CD4-positive, alpha-beta memory T cell (primary cell): ENCODE results near the gene RHBDL1. TPM values are rescaled to one million over a fixed set of nuclear protein-coding genes. Genes with fewer than 3 reads are reported as not detected.
"Not testable (repeated sequence)": the region's sequence is repeated elsewhere in the genome, so short reads cannot be mapped to it uniquely, and the experiment has no call there.

Experiments used
- CTCF ChIA-PET: fragments of 350-600 bp; sonication (Branson Sonifier 250); formaldehyde crosslinking; loops from one replicate; lab custom pipeline; 2021; ENCODE audit warnings: inconsistent platforms; ENCODE audit not compliant: partially characterized antibody; lab: Charles Lee
- POLR2A ChIA-PET: fragments of 350-600 bp; sonication (Branson Sonifier 250); formaldehyde crosslinking; loops from one replicate; lab custom pipeline; 2021; ENCODE audit not compliant: partially characterized antibody; lab: Charles Lee
- DNase-seq, 5 donors: peaks; one replicate each; pipeline versions ENCODE4 v3.0.0 to v3.0.0-alpha.2; 2020 to 2022; ENCODE audit warnings: mixed read lengths in 1 of 5
- H3K27ac ChIP-seq: one replicate; pipeline ENCODE4 v1.7.0; 2013; ENCODE audit warnings: low read depth, low read length
- H3K27me3 ChIP-seq: 2 replicates; pipeline ENCODE4 v1.7.0; 2013; ENCODE audit warnings: mild to moderate bottlenecking, low read length, moderate library complexity; ENCODE audit not compliant: insufficient read depth
- H3K36me3 ChIP-seq: 2 replicates; pipeline ENCODE4 v1.7.0; 2013; ENCODE audit warnings: mild to moderate bottlenecking, low read length, moderate library complexity; ENCODE audit not compliant: insufficient read depth
- H3K4me1 ChIP-seq: 2 replicates; pipeline ENCODE4 v1.7.0; 2013; ENCODE audit warnings: mild to moderate bottlenecking, low read length, moderate library complexity; ENCODE audit not compliant: insufficient read depth
- H3K4me3 ChIP-seq, 2 donors: one replicate each; pipeline ENCODE4 v1.7.0; 2013; ENCODE audit warnings: low read length in 2 of 2, mild to moderate bottlenecking in 1 of 2
- H3K9me3 ChIP-seq, 2 donors: one replicate each; pipeline ENCODE4 v1.7.0; 2013; ENCODE audit warnings: low read length in 2 of 2, control low read depth in 1 of 2; ENCODE audit not compliant: control insufficient read depth in 1 of 2
- H3K27ac Mint-ChIP-seq, 7 donors: one replicate each; pipeline ENCODE4 v1.8.0; 2020 to 2021; ENCODE audit warnings: mixed read lengths in 7 of 7, mild to moderate bottlenecking in 6 of 7, inconsistent platforms in 3 of 7, moderate library complexity in 3 of 7
- H3K27me3 Mint-ChIP-seq, 2 donors: one replicate each; pipeline ENCODE4 v1.8.0; 2020 to 2021; ENCODE audit warnings: mixed read lengths in 2 of 2
- H3K36me3 Mint-ChIP-seq, 2 donors: one replicate each; pipeline ENCODE4 v1.8.0; 2020 to 2021; ENCODE audit warnings: mixed read lengths in 2 of 2, inconsistent platforms in 1 of 2, mild to moderate bottlenecking in 1 of 2
- H3K4me1 Mint-ChIP-seq, 4 donors: one replicate each; pipeline ENCODE4 v1.8.0; 2020 to 2021; ENCODE audit warnings: mixed read lengths in 4 of 4, mild to moderate bottlenecking in 1 of 4
- H3K4me3 Mint-ChIP-seq, 8 donors: one replicate each; pipeline ENCODE4 v1.8.0; 2020 to 2021; ENCODE audit warnings: mixed read lengths in 8 of 8, mild to moderate bottlenecking in 7 of 8, moderate library complexity in 6 of 8, inconsistent platforms in 3 of 8
- H3K9me3 Mint-ChIP-seq, 8 donors: one replicate each; pipeline ENCODE4 v1.8.0; 2020 to 2021; ENCODE audit warnings: mixed read lengths in 8 of 8, mild to moderate bottlenecking in 5 of 8, inconsistent platforms in 3 of 8, moderate library complexity in 1 of 8
- intact Hi-C: fragments of 100-400 bp; cut with micrococcal nuclease; formaldehyde crosslinking; loops from one replicate; pipeline ENCODE4 v1.15.1; 2023
- polyA plus RNA-seq, 2 donors: library from polyadenylated mRNA; unstranded; fragments of 300-500 nt; fragmentation: Illumina TruSeq; gene quantifications; one replicate each; pipeline ENCODE4 v1.2.3, GENCODE V29; 2021
- total RNA-seq, 2 experiments: library from RNA; stranded (reverse); gene quantifications; one replicate each; pipeline ENCODE4 v1.2.3, GENCODE V29; 2021

The RHBDL1 gene
- total and polyA plus RNA-seq, 4 experiments from 2014 or later: 2.1 to 2.8 (median 2.3) TPM

DNA sequence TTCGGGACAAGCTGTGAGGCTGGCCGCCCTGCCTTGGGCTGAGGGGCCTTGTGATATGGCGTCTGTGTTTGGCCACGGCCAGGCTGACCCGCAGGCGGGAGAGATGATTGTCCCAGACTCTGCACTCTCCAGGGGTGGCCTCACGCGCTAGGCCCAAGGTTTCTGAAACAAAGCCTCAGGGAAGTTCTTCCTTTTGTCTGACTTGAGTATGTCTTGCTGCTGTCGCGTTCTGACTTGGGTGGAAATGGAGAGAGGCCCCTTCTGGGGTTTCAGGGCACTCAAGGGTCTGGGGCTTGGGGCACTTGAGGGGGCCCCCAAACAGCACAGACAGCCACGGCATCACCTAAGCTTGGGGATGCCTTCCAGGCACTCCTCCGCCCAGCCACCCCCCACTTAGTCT is 35.6 kb downstream of the RHBDL1 start:
- no peaks in the 10 kb centered on the region for H3K9me3 Mint-ChIP-seq
- H3K4me3 ChIP-seq: no peak overlapping the region
- no peaks in the 10 kb centered on the region for H3K36me3 ChIP-seq
- H3K27ac Mint-ChIP-seq: peak overlapping the region in 1 of 7 donors; percentile 17
- H3K27me3 ChIP-seq: peaks cover 38% of the 10 kb centered on the region
- no peak overlapping the region for H3K27ac ChIP-seq
- H3K36me3 Mint-ChIP-seq: no peaks in the 10 kb centered on the region
- ChIA-PET POLR2A (interaction anchor here (1.5 to 9.0 kb wide), 2 partner anchors 14 to 76 kb away, joined by 3 to 71 read pairs; partner anchors contain the start of genes ANTKMT, CCDC78 and HAGHL), CTCF (interaction anchor here (1.3 to 6.0 kb wide), 4 partner anchors 16 to 512 kb away, joined by 3 to 84 read pairs (median 5); partner anchors contain the start of genes CHTF18, CIAO3 and RPUSD1)
- no peaks in the 10 kb centered on the region for H3K9me3 ChIP-seq
- H3K4me3 Mint-ChIP-seq: no peak overlapping the region
- peaks cover 19 to 36% of the 10 kb centered on the region in 2 donors for H3K27me3 Mint-ChIP-seq
- H3K4me1 Mint-ChIP-seq: peaks cover 0 to 16% (median 6%) of the 10 kb centered on the region in 4 donors
- peaks cover 10% of the 10 kb centered on the region for H3K4me1 ChIP-seq
- intact Hi-C loops: loop anchor here (1.0 kb wide), 2 partner anchors 30 to 74 kb away; no protein-coding TSS in a partner anchor
- DNase-seq: no peak

DNA sequence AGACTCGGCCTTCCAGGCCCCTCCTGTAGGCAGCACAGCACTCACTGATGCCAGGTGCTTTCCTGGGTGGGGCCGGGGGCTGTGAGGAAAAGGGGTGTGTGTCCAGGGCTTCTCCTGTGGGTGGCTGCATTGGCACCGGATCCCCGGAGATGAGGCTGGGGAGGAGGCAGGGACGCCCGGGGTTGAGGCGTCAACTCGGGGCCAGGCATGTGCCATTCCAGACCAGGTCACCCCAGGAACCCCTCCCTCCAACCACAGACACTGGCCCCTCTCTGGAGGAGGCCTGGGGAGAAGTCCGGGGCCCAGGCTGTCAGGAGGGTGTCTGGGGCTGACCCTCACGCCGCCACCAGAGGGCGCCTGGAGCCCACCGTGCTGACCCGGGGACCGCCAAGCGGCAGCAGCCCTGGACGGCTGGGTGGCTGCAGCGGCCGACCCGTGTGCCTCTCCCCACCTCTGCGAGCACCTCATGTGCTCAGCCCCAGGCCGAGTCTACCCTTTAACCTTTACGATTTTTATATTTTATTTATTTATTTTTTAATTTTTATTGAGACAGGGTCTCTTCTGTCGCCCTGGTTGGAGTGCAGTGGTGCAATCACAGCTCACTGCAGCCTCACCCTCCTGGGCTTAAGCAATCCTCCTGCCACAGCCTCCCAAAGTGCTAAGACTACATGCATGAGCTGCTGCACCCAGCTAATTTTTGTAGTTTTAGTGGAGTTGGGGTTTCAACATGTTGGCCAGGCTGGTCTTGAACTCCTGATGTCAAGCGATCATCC is 36.3 kb downstream of the RHBDL1 start:
- Histone ChIP-seq H3K27ac (no peak overlapping the region), H3K27me3 (peaks cover 36% of the 10 kb centered on the region), H3K36me3 (no peaks in the 10 kb centered on the region), H3K4me1 (peaks cover 14% of the 10 kb centered on the region), H3K9me3 (no peaks in the 10 kb centered on the region), H3K4me3 (no peak overlapping the region)
- ChIA-PET CTCF (interaction anchor here (0.8 to 6.0 kb wide), 25 partner anchors 8 to 511 kb away, joined by 3 to 84 read pairs (median 4); partner anchors contain the start of genes ANTKMT, CHTF18, CIAO3 and RHBDL1), POLR2A (interaction anchor here (1.3 to 9.0 kb wide), 7 partner anchors 13 to 76 kb away, joined by 3 to 71 read pairs (median 5); partner anchors contain the start of genes ANTKMT, CCDC78, CHTF18 and CIAO3)
- no peaks in the 10 kb centered on the region for H3K9me3 Mint-ChIP-seq
- peak; percentile 69 to 79 (median 72) for DNase-seq
- H3K27me3 Mint-ChIP-seq: peaks cover 19 to 31% of the 10 kb centered on the region in 2 donors
- no peak overlapping the region for H3K4me3 Mint-ChIP-seq
- no peaks in the 10 kb centered on the region for H3K36me3 Mint-ChIP-seq
- intact Hi-C loops: loop anchor here (1.0 kb wide), 2 partner anchors 30 to 74 kb away; no protein-coding TSS in a partner anchor
- peak overlapping the region in 1 of 7 donors; percentile 17 for H3K27ac Mint-ChIP-seq
- peaks cover 0 to 15% (median 4%) of the 10 kb centered on the region in 4 donors for H3K4me1 Mint-ChIP-seq

DNA sequence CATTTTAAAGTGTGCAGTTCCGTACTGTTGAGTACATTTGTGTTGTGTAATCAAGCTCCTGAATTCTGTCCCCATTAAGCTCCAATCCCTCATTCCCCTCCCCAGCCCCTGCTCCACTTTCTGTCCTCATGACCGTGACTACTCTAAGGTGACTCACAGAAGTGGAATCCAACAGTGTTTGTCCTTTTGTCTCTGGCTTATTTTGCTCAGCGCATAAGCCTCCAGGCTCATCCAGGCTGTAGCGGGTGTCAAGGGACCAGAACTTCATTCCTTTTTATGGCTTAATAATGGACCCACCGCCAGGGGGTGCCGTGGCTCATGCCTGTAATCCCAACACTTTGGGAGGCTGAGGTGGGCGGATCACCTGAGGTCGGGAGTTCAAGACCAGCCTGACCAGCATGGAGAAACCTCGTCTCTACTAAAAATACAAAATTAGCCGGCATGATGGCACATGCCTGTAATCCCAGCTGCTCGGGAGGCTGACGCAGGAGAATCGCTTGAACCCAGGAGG is 37.3 kb downstream of the RHBDL1 start:
- POLR2A ChIA-PET: interaction anchor here (1.3 to 9.0 kb wide), 7 partner anchors 12 to 75 kb away, joined by 3 to 71 read pairs (median 5); partner anchors contain the start of genes ANTKMT, CCDC78, CHTF18 and CIAO3
- H3K36me3 Mint-ChIP-seq, H3K36me3 ChIP-seq, H3K9me3 ChIP-seq, H3K9me3 Mint-ChIP-seq, H3K27ac ChIP-seq, H3K4me3 ChIP-seq, intact Hi-C loops: not testable (repeated sequence)
- Mint-ChIP-seq H3K4me1 (peaks cover 0 to 13% (median 2%) of the 10 kb centered on the region in 4 donors), H3K4me3 (peak overlapping the region in 1 of 8 donors; percentile 46), H3K27ac (peak overlapping the region in 2 of 7 donors; percentile 29 to 43), H3K27me3 (peaks cover 17 to 27% of the 10 kb centered on the region in 2 donors)
- CTCF ChIA-PET: interaction anchor here (0.8 to 6.0 kb wide), 24 partner anchors 7 to 510 kb away, joined by 3 to 84 read pairs (median 4); partner anchors contain the start of genes ANTKMT, CHTF18, CIAO3 and RHBDL1
- H3K4me1 ChIP-seq: peaks cover 14% of the 10 kb centered on the region
- DNase-seq: peak in 3 of 5 donors; percentile 36 to 42 (median 40)
- peaks cover 28% of the 10 kb centered on the region for H3K27me3 ChIP-seq

DNA sequence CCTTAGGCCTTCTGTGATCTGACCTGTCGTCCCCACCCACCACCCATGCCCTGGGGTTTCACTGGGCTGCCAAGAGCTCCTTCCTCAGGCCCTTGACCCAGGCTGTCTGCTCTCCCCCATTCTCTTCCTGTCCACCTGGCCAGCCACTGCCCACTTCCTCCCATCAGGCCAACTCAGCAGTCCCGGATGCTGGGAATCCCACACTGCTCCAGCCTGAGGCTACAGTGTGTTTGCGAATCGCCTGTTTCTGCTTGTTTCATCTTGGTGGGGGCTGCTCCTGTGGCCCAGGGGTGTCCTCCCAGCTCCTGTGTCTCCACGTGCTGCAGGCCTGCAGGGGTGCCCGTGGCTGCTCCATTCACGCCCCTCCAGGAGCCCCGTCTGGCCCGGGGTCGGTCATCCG is 38.6 kb downstream of the RHBDL1 start:
- Histone ChIP-seq H3K4me1 (peaks cover 14% of the 10 kb centered on the region), H3K9me3 (no peaks in the 10 kb centered on the region), H3K4me3 (no peak overlapping the region), H3K36me3 (no peaks in the 10 kb centered on the region), H3K27me3 (peaks cover 15% of the 10 kb centered on the region), H3K27ac (no peak overlapping the region)
- intact Hi-C loops: no loop called here
- CTCF ChIA-PET: interaction anchor here (0.7 to 6.0 kb wide), 5 partner anchors 11 to 72 kb away, joined by 3 to 84 read pairs (median 3); partner anchors contain the start of genes CCDC78, CHTF18 and RPUSD1
- Mint-ChIP-seq H3K4me1 (peaks cover 0 to 15% (median 5%) of the 10 kb centered on the region in 4 donors), H3K4me3 (peak overlapping the region in 3 of 8 donors; percentile 6 to 32 (median 7)), H3K27me3 (peaks cover 6 to 15% of the 10 kb centered on the region in 2 donors), H3K9me3 (no peaks in the 10 kb centered on the region), H3K36me3 (no peaks in the 10 kb centered on the region), H3K27ac (peak overlapping the region in 1 of 7 donors; percentile 27)
- no peak for DNase-seq
- POLR2A ChIA-PET: interaction anchor here (1.4 to 9.0 kb wide), 5 partner anchors 11 to 71 kb away, joined by 5 to 71 read pairs (median 15); partner anchors contain the start of genes ANTKMT, CCDC78, CIAO3 and HAGHL

DNA sequence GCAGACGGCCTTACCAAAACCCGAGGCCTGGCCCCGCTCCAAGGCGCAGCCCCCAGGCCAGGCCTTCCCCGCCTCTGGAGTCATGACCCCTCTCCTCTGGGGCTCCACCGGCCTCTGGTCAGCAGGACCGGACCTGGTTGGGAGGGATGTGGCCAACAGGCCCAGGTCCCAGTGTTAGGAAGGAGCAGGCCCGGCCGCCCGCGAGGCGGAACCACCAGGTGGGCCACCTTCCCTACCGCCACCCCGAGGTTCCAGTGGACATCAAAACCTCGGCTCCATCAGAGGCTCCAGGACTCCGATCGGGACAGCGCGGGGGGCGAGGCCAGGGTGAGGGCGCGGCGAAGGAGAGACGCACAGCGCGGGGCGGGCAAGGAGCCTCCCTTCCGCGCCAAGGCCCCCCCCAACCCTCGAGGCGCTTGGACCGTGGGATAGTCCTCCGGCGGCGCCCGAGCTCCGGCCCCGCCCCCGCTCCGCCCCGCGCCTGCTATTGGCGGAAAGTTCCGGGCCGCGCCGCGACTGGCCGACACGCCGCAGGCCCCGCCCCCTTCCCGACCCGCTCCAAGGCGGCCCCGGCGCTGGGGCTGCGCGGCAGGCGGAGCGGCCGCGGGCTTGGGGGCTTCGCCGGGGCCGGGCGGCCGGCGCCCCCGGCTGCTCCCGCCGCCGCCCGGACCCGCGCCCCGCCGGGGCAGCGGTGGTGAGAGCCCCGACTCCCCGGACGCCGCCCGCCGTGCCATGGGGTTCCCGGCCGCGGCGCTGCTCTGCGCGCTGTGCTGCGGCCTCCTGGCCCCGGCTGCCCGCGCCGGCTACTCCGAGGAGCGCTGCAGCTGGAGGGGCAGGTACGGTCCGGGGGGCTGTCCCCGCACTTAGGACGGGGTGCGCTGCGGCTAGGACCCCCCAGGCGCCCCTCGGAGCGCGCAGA is 39.3 kb downstream of the RHBDL1 start, which contains the start of gene METRN:
Gene METRN, plus strand, starts transcription at position 561 of the 919 bp plus-strand sequence. Its CDS starts 172 bp downstream, at position 733.
- H3K27ac Mint-ChIP-seq: peak within 1 kb of the TSS in 2 of 7 donors; percentile 35 to 44
- intact Hi-C loops: no loop called here
- H3K27me3 ChIP-seq: peaks cover 10% of the 10 kb centered on the region
- ChIA-PET CTCF (interaction anchor here (0.8 to 6.0 kb wide), 5 partner anchors 17 to 71 kb away, joined by 3 to 84 read pairs (median 3); partner anchors contain the start of genes CHTF18, CIAO3 and RPUSD1), POLR2A (interaction anchor here (1.0 to 9.0 kb wide), 9 partner anchors 10 to 78 kb away, joined by 3 to 71 read pairs (median 5); partner anchors contain the start of genes ANTKMT, CCDC78, CIAO3 and HAGHL)
- no peaks in the 10 kb centered on the region for H3K9me3 Mint-ChIP-seq
- H3K4me1 ChIP-seq: peaks cover 21% of the 10 kb centered on the region
- H3K36me3 ChIP-seq: no peaks in the 10 kb centered on the region
- H3K4me1 Mint-ChIP-seq: peaks cover 0 to 22% (median 9%) of the 10 kb centered on the region in 4 donors
- peak within 1 kb of the TSS; percentile 39 to 73 (median 56) for H3K4me3 Mint-ChIP-seq
- H3K27ac ChIP-seq: no peak within 1 kb of the TSS
- DNase-seq: peak; percentile 81 to 85 (median 84)
- peak within 1 kb of the TSS in 1 of 2 donors; percentile 43 for H3K4me3 ChIP-seq
- H3K9me3 ChIP-seq: no peaks in the 10 kb centered on the region
- H3K36me3 Mint-ChIP-seq: no peaks in the 10 kb centered on the region
- H3K27me3 Mint-ChIP-seq: peaks cover 0 to 8% of the 10 kb centered on the region in 2 donors
